GM21723 (cell line): Measurements from ENCODE around the gene ABCC4.

Experiments
- ATAC-seq: cut with Tn5 transposase; IDR thresholded peaks from one replicate; pipeline ENCODE4 v1.9.1; 2021; ENCODE audit warnings: mild to moderate bottlenecking, moderate library complexity; ENCODE audit not compliant: unreplicated experiment

ABCC4 gene, protein sequence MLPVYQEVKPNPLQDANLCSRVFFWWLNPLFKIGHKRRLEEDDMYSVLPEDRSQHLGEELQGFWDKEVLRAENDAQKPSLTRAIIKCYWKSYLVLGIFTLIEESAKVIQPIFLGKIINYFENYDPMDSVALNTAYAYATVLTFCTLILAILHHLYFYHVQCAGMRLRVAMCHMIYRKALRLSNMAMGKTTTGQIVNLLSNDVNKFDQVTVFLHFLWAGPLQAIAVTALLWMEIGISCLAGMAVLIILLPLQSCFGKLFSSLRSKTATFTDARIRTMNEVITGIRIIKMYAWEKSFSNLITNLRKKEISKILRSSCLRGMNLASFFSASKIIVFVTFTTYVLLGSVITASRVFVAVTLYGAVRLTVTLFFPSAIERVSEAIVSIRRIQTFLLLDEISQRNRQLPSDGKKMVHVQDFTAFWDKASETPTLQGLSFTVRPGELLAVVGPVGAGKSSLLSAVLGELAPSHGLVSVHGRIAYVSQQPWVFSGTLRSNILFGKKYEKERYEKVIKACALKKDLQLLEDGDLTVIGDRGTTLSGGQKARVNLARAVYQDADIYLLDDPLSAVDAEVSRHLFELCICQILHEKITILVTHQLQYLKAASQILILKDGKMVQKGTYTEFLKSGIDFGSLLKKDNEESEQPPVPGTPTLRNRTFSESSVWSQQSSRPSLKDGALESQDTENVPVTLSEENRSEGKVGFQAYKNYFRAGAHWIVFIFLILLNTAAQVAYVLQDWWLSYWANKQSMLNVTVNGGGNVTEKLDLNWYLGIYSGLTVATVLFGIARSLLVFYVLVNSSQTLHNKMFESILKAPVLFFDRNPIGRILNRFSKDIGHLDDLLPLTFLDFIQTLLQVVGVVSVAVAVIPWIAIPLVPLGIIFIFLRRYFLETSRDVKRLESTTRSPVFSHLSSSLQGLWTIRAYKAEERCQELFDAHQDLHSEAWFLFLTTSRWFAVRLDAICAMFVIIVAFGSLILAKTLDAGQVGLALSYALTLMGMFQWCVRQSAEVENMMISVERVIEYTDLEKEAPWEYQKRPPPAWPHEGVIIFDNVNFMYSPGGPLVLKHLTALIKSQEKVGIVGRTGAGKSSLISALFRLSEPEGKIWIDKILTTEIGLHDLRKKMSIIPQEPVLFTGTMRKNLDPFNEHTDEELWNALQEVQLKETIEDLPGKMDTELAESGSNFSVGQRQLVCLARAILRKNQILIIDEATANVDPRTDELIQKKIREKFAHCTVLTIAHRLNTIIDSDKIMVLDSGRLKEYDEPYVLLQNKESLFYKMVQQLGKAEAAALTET (N-terminal part only)

DNA sequence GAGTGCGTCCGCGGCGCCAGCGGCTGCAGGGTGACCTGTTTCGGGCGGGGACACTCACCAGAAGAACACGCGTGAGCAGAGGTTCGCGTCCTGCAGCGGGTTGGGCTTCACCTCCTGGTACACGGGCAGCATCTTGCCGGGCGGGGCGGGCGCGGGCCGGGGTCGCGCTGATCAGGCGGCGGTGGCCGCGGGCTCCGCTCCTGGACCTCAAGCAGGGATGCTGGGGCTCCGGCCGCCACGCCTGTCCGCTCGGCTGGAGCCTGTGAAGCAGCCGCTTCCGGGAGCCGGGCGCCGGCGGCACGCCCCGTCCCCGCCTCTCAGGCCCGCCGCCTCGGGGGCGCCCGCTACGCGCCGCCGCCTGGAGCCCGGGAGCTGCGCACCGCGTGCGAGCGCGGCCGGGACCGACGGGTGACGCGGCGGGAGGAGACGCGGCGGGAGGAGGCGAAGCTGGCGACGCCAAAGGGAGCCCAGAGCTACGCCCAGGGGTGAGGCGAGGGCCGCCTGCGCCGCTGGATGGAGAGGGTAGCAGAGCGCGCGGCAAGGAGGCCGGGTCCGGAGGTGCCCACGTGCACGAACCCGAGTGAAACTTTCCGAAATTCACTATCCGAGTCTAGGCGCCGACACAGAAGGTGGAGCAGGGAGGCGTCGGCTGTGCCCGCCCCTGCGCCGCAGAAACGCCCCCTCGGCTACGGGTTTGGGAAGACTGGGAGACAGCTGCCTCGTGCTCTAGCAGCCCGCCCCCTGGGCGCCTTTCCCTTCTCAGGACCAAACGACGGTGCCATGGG is at the start of gene ABCC4:
Gene ABCC4, minus strand, starts transcription at position 269 of the 785 bp plus-strand sequence. Its CDS starts 137 bp downstream, at position 132.
- peak; percentile 89 for ATAC-seq

DNA sequence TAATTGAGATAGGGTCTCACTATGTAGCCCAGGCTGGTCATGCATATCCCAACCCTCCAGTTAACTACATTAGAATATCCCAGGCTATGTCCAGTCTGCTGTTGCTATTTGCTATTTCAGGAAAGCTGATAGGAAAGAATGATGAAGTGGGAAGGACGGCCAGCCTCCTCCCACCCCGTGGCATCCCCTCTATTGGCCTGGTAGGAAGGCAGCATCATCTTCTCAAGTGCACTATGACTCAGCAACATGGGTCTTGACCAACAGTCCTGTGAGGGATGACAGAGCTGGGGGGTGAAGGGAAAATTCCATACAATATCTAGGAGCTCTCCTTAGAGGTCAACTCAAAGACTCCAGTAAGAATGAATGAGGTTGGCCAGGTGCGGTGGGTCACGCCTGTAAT is 48.0 kb upstream of the ABCC4 start:
- ATAC-seq = no peak

DNA sequence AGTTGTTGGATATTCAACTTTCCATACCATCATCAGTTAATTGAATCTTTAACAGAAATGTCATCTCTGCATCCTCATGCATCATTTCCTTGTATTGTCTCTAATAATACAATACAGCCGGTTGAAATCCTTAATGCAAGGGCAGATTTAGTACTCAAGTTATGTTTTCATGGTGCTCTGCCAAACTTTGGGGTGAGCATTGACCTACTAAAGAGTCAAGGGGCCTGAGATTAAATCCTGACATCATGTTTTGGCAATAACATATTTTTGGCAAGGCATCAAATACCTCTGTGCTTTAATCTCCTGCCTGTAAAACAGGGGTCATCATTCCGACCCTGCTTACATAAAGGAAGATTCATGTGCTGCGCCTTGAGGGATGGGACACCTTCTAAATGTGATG is 42.7 kb upstream of the ABCC4 start:
- ATAC-seq = no peak

DNA sequence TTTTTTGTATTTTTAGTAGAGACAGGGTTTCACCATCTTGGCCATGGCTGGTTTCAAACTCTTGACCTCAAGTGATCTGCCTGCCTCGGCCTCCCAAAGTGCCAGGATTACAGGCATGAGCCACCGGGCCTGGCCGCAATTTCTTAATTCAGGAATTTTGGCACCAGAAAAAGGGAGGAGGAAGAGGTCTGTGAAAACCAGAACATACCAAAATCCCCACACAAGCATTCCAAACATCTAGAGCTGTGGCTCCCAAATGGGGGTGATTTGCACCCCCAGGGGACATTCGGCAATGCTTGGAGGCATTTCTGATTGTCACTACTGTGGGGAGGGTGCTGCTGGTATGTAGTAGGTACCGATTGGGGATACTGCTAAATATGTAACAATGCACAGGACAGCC is 40.2 kb upstream of the ABCC4 start:
- no peak for ATAC-seq

DNA sequence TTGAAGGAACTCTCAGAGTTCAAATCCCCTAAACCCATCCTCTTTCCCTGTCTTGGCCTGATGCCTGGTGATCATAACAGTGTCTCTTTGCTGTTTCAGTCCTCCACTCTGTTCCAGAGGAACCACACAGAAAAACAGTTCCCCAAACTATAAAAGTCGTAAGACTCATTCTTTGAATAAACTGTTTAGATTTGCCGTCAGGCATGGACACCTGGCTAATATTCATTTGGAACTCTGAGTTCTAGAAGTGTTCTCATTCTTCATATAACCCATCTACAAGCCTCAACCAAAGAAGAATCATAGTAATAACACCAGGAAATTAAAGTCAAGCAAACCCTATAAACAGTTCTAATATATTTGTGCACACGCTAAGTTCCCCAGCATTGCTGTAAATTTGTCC is 37.7 kb upstream of the ABCC4 start:
- ATAC-seq = no peak

DNA sequence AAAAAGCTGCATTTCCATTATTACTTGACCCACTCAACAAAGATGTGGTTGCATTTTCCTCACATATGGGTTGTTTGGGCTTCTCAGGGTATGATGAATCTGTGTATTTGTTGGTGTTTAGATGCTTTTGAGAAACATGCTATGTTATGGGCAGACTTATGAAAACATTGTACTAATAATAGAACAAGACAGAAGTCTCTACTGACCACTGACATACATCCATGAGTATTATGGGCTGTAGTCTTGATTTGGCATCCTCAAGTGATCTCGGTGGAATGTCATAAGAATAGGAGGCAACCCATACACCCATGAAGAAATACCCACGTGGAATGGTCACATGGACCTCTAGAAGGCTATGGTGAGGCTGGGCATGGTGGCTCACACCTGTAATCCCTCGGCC is 36.3 kb upstream of the ABCC4 start:
- ATAC-seq = no peak

DNA sequence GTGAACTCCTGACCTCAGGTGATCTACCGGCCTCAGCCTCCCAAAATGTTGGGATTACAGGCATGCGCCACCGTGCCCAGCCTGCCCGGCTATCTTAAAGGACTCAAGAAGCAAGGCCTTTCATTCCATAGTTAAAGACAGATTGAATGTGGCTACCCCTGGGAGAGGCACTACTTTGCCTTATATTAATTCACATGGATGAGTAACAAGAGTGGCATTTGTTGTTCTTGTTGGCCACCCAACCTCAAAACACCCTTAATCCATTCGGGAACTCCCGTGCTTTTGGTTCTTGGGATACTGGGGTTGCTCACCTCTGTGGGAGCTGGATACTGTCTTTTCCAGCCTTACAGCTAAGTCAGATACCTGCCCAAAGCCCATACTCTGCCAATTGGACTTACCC is 34.4 kb upstream of the ABCC4 start:
- ATAC-seq = no peak

DNA sequence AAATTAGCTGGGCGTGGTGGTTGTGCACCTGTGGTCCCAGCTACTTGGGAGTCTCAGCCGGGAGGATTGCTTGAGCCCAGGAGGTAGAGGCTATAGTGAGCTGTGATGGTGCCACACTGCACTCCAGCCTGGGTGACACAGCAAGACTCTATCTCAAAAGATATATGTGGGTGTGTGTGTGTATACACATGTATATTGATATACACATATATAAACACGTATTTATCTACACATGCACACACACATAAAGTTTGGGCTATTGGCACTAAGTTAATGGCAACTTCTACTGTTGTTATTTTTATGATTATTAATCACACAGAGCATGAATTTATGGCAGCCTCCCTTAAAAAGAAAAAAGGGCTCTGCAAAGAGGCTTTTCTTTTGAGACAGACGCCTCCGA is 27.1 kb upstream of the ABCC4 start:
- no peak for ATAC-seq

DNA sequence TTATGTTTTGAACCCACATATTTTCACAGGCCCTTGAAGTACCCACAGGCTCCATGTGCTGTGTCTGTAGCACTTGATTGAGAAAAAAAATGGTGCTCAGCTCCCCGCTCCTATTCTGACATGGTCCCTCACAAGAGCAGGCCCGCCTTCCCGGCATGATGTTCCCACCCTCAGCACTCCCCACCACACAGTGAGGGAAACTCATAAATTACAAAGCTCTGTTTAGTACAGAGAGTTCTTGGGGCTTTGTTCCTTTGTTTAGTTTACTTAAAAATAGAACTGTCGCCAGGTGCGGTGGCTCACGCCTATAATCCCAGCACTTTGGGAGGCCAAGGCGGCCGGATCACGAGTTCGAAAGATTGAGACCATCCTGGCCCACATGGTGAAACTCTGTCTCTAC is 25.9 kb upstream of the ABCC4 start:
- no peak for ATAC-seq

DNA sequence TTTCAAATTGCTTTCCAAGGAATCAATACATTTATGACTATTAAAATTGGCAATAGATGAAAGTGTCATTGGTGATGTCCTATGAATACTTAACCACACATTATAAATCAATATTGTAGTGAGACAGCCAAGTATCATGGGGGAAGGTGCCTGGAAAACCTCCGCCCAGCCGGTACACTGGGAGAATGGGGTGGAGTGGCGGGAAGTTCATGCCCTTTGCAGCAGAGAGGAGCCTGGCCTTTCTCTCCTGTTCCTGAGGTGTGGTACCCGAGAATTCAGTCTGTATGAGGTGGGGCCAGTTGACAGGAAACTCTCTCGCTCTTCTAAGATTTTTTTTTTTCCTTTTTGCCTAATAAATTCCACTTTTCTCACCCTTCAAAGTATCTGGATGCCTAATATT is 25.4 kb upstream of the ABCC4 start:
- no peak for ATAC-seq

DNA sequence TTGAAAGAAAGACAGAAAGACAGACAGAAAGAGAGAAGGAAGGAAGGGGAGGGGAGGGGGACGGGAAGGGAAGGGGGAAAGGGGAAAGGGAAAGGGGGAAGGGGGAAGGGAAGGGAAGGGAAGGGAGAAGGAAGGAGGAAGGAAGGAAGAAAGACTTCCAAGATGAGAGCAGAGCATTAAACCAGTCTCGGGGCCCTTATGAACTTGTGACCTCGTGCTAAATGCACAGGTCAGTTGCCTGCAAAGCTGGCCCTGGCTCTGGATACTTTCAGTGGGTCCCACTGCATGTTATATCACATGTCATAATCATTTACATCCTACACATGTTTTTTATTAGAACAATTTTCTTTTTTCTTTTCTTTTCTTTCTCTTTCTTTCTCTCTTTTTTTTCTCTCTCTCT is 24.2 kb upstream of the ABCC4 start:
- ATAC-seq = no peak

DNA sequence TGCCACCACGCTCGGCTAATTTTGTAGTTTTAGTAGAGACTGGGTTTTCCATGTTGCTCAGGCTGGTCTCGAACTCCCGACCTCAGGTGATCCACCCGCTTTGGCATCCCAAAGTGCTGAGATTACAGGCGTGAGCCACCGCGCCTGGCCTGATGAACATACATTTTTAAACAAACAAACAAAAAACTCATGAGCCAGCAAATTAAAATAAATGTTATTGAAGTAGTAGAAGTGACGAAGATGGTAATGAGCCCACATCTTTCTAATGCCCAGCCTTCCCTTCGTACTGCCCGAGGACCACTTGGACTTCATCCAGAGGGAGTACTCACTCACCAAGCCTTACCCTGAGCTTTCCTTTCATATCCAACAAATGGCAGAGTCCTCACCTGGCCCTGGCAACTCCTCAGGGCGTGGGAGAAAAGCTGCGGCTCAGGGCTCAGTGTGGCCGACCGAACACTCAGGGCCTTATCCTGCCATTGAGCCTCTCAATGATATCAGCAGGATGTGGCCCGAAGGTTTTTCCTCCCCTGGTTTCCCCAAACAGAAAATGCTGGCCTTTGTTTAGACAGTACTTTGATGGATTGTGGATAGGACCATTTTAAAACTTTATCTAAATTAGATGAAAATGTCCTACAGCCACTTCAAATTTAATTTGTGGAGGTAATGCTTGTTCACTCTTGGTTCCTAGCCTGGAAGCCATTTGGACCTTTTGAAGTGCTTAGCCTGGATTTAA is 22.8 kb upstream of the ABCC4 start:
- no peak for ATAC-seq

DNA sequence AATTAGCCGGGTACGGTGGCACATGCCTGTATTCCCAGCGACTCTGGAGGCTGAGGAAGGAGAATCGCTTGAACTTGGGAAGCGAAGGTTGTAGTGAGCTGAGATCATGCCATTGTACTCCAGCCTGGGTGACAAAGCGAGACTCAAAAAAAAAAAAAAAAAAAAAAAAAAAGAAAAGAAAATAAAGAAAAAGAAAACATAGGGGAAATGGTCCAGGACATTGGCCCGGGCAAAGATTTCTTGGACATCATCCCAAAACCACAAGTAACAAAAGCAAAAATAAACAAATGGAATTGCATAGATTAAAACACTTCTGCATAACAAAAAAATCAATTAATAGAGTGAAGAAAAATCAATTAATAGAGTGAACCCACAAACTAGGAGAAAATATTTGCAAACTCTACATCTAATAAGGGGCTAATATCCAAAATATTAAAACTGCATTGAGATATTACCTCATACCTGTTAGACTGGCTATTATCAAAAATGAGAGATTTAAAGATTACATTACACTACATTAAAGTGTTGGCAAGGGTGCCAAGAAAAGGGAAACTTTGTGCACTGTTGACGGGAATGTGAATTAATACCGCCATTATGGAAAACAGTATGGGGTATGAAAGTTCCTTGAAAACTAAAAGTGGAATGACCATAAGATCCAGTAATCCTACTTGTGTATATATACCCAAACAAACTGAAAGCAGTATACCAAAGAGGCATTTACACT is 18.5 kb upstream of the ABCC4 start:
- no peak for ATAC-seq

DNA sequence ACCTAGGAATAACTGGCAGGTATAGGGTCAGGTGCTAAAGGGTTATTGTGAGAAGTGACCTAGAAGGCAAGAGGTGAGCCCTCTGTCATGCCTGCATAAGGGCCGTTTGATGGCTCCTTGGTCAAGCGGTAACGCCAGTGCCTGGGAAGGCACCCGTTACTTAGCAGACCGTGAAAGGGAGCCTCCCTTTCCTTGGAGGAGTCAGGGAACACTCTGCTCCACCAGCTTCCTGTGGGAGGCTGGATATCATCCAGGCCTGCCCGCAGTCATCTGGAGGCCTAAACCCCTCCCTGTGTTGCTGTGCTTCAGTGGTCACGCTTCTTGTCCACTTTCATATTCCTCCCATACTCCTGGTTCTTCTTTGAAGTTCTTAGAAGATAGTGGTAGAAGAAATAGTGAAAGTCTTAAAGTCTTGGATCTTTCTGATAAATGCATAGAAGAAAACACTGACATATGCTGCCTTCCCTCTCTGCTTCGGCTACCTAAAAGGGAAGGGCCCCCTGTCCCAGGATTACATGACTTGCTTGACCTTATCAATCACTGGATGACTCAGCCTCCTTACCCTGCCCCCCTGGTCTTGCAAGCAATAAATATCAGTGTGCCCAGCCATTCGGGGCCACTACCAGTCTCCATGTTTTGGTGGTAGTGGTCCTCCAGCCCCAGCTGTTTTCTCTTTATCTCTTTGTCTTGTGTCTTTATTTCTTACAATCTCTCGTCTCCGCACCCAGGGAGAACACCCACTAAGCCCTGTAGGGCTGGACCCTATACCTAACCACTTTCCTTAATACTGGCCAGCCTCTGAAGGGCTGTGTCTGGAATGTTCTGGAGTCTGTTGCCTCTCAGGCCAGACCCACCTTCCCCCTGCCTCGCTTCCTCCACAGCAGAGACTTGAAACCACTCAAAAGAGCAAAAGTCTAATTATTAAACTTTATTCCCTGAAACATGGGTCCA is 16.1 kb upstream of the ABCC4 start:
- no peak for ATAC-seq

DNA sequence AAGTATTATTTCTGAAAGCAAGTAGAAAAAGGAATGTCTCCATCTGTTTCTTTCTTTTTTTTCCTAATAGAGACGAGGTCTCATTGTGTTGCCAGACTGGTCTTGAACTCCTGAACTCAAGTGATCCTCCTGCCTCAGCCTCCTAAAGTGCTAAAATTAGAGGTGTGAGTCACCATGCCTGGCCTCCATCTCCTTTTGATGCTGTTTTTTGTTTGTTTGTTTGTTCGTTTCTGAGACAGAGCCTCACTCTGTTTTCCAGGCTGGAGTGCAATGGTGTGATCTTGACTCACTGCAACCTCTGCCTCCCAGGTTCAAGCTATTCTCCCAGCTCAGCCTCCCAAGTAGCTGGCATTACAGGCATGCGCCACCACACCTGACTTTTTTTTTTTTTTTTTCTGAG is 14.5 kb upstream of the ABCC4 start:
- no peak for ATAC-seq

DNA sequence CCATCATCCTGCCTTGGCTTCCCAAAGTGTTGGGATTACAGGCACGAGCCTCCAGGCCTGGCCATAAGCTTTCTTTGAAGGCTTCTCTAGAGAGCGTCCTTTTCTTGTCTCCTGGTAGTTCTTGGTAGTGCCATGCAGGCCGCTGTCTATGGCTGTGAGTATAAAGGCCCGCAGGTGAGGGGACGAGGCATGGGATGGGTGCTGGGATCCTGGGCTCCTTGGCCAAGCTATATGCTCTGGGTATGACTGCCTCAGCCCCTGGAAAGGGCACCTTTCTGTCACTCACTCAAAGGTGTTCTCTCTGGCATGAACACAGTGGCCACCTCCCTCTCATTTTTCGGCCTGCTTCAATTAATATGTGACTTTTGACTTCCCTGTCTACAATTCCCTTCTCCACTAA is 6.3 kb upstream of the ABCC4 start:
- ATAC-seq = no peak

DNA sequence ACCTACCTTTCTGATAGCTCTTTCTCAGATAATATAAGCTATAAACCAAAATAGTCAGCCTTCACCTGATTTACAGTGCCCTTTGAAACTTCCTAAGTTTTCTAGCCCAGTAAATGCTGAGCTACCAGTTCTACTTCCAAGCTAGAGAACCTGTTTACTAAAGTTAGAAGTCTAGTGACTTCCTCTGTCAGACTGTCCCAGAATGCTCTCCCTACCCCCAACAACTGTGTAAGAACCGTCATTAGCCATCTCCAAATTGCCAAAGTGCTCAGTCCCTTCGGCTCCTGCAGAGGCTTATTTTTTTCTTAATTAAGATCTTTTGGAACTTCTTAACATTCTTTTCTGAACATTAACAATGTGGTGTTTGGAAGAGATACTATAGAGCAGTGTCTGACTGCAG is 3.2 kb upstream of the ABCC4 start:
- no peak for ATAC-seq

DNA sequence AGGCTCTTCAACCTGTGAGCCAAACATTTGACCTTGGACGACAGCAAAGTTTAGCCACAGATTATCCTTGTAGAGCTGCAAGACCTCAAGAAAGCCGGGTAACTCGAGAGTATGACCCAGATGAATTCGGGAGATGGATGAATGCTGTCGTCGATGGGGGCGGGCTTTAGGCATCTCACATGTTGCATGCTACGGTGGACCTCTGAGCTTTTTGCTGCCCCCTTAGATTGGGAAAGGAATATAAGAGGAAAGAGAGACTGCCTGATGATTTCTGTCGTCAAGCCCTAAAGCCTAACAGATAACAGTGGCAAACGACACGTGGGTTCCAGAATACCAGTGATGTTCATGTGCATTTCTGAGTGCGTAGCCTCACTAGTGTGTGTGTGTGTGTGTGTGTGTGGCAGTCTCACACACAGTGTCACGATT is 730 bp upstream of the ABCC4 start:
- ATAC-seq = no peak
